Bone marrow (tissue), 2 donors: Measurements from ENCODE around the gene VIPR2.

Source experiments
- DNase-seq, 2 donors: peaks; one replicate each; lab custom pipeline; 2025; lab: John Stamatoyannopoulos, UW

Gene VIPR2

DNA sequence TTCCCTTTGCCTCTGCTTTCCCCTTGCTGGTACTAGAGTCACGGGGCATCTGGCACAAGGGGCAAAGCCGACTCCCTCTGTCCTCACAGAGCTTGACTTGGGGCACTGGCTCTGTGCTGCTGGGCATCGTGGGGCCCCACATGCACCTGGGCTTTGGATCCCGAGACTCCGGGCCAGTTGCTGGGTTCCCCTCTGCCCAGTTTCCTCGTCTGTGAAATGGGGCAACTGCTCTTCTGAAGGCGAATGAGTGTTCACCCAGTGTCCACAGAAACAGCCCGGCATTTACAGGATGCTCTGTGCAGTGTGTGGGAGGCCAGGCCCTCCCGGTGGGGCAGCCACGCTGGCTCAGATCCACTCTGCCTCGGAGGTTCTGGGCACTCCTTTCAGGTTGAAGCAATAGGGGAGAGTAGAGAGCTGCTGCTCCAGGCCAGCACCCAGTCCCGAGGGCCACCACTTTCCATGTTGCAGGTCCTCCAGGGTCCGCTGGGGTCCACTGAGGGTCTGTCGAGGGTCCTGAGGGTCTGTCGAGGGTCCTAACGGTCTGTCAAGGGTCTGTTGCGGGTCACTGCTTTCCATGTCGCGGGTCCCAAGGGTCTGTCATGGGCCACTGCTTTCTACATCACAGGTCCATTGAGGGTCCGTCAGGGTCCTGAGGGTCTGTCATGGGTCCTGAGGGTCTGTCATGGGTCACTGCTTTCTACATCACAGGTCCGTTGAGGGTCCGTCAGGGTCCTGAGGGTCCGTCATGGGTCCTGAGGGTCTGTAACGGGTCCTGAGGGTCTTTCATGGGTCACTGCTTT, 103.6 kb downstream of the VIPR2 start:
- DNase-seq: no peak

DNA sequence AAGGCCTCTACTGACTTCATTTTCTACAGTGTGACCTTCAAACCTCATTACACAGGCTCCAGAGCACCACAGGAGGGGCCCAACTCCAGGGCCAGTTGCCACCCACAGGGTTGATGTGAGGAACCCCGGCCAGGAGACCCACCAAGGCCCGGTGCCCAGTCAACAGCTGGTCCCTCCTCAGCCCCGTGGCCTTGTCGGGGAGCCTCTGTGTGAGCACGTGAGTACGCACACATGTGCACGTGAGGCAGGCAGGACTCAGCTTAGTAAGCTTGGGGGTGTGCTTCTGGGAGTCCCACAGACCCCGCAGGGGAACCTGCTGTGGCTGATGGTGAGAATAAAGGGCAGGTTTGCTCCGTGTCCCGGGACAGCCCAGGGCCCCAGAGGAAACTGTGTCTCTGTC, 104.5 kb downstream of the VIPR2 start:
- no peak for DNase-seq

DNA sequence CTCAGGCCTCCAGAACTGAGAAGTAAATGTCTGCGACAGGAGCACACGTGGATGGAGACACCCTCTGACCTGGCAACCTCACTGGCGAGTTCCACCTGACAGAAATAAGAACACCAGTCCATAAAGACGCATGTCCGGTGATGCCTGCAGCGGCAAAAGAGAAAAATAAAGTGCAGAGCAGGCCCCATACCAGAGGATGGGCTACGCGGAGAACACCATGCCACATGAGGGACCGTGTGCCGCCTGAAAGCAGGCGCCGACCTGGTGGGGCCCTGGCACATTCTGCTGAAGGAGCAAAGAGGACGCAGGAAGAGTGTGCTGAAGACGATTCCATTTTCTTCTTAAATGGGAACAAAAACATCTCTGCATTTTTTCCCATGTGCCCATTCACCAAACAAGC, 105.0 kb downstream of the VIPR2 start:
- DNase-seq: no peak

DNA sequence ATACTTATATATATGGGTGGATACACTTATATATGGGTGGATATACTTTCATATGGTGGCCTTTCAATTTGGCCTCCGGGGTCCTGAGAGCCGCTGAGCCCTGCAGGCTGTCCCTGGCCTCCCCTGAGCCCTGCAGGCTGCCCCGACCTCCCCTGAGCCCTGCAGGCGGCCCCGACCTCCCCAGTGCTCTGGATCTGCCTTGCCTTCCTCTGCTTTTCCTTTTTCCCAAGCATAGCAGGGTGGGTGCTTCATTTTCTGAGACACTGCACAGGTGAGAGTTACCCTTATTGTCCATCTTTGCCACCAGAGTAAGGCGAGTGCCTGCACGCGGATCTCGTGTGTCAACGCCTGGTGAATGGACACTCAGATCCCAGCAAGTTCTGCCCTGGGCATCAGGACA, 106.6 kb downstream of the VIPR2 start:
- no peak for DNase-seq

DNA sequence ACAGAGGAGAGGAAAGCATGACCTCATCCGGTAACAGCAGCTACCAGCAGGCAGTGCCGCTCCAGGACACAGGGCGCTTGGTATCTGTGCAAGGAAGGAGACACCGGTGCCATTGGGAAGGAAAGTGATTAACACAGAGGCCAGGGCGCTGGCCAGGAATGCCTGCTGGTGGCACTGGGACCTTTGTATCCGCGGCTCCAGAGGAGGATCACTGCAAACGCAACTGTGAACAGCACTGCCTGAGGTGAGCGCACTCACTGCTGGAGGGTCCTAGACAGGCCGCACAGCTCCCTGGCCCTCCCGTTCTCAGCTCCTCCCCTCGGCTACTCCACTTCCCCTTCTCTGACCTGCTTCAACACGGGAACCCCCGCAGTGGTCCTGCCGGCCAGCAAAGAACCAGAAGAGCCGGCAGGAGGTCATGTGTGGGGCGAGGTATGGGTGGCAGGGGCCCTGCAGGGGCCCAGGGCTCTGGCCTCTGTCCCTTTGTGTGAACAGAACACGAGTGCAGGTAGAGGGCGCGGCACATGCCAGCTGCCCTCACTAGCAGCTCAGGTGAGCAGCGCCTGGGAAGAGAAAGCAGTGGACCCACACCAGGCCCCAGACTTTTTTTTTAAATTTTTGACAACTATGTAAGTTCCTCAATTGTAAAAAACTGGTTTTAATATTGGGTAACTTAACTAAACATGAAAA, 107.6 kb downstream of the VIPR2 start:
- no peak for DNase-seq

DNA sequence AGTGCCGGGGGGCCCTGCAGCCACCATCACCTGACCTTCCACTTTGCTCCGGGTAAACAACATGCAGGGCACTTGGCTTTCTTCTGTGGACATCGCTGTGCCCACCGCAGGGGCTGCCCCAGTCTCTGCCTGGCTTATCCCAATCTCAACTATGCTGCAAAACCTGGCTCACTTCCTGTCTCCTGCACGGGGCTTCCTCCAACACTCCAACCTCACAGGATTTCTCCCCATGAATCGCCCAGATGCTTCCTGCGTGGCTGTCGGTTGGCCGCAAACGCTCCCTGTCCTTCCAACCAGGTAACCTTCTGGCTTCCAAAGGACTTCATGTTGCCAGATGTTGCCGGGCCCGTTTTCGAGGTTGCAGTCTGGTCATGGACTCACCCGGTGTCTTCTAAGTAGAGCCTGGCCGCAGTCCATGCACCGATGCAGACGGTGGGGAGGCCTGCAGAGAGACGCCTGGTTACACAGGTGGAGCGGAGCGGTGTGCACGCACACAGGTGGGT, 109.0 kb downstream of the VIPR2 start:
- DNase-seq: no peak

DNA sequence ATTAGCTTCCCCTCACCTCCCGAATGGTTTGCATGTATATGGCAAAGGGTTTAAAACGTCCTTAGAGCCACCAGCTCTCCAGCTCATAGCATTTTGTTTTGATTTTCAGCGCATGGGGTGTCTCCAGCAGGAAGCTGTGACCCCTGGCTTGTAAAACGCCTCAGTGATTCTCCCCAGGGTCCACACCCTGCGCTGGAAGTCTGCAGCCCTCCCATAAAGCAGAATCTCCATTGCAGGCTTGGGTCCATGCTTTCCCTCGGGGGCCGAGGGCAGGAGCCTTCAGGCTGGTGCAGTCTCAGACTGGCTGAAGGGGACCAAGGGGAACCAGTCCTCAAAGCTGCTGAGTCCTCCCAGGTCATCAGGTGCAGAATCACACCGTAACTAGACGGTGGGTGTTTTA, 109.7 kb downstream of the VIPR2 start:
- DNase-seq: no peak

DNA sequence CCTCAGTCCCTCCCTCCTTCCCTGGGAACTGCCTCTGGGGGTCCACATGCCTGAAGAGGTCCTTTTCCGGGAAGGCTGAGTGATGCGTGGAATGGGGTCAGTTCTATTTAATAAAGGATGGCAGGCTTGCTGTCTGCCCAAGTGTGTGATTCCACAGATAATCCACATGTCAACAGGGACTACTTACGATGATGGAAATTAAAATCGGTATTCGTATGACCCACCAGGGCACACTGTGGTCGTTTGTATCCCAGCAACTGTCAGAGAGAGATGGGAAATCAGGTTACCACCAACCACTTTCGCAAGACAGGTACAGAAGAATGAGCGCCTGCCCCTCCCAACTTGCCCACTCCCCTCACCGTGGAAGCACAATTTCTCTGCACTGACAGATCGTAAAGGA, 110.3 kb downstream of the VIPR2 start:
- DNase-seq: no peak

DNA sequence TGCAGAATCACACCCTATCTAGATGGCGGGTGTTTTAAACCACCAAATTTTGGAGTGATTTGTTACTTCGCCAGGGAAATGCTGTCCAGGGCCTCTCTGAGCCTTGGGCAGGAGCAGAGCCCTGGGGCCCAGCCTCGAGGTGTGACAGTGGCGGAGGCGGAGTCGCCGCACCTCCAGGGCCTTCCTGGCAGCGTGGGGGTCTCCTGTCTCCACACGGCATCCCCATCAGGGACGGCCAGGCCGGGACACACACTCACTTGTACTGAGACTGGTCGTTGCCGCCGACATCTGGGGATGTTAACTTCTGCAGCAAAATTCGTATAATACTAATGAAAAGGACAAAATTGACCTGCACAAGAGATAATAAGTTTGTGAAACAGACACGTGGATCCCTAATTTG, 110.7 kb downstream of the VIPR2 start:
- no peak for DNase-seq

DNA sequence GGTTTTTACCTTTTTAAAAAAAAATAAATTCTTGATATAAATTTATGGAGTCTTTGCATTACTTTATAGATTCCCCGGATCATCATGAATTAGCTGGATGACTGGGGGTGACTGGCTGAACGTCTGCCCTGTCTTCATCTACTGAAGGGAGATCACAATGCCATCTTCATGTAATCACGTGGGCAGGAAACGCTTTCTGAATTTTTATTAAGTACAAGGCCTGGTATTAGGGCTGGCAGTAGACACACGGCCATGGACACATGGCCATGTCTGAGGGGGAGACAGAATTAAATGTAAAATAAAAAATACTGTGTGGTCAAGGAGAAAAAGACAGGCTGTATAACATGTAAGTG, 111.2 kb downstream of the VIPR2 start:
- no peak for DNase-seq

DNA sequence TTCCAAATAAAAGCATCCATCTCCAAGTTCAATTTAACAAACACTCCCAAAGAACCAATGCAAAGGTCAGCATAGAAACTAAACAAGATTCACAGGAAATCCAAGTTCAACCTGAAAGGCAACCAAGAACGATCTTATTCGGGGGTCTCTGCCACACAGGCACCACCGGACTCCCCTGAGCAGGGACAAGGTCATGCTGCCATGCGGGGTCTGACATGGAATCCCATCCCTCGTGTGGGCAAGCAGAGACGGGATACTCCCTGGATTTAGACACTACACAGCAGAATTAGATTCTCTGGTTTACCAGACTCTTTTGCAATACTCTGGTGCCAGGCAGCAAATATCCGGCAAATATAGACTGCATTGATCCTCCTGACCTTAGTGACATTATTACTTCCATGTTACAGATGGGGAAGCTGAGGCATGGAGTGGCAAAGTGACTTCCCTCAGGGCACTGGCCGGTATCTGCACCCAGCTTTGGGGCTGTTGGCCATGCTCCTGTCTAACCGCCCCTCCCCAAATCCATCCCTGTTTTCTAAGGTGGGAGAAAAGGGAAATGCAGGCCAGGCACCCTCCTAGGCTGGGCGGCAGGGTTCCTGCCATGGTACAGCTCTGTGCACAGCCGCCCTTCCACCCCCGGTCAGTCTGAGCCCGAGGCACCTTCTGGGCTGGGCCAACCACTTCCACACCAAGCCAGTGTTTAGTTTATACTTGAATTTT, 111.8 kb downstream of the VIPR2 start:
- DNase-seq: no peak

DNA sequence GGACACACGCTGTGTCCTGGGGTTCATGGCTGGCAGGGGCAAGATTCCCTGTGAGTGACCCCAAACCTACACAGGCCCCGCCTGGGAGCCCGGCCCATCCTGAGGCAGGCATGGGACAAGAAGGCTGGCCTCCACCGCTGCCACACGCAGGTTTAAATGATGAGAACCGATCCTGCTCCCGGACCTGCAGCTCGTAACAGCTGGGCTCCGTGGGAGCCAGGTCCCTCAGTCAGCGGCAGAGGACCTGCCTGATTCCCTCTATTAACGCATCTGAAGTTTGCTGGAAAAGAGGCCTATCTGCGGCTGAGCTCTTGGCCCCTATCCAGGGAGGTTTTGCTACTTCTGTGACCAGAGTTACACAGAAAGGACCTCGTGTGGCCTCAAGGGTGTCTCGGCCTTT, 112.3 kb downstream of the VIPR2 start:
- DNase-seq: no peak

DNA sequence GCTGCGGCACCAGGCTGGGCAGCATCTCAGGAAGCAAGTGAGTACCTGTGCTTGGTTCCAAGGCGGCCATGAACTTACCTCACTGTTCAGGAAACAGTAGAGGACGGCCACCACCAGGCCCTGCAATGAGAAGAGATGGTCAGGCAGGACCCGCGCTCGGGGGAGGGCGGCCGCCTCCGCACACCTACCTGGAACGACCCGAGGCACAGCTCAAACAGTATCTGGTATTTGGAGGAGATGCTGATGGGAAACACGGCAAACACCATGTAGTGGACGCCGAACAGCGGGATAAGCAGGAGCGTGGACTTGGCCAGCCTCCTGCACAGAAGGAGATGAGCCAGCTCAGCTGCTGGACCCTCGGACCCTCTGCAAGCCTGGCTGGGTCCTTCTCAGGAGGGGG, 112.9 kb downstream of the VIPR2 start:
- no peak for DNase-seq

DNA sequence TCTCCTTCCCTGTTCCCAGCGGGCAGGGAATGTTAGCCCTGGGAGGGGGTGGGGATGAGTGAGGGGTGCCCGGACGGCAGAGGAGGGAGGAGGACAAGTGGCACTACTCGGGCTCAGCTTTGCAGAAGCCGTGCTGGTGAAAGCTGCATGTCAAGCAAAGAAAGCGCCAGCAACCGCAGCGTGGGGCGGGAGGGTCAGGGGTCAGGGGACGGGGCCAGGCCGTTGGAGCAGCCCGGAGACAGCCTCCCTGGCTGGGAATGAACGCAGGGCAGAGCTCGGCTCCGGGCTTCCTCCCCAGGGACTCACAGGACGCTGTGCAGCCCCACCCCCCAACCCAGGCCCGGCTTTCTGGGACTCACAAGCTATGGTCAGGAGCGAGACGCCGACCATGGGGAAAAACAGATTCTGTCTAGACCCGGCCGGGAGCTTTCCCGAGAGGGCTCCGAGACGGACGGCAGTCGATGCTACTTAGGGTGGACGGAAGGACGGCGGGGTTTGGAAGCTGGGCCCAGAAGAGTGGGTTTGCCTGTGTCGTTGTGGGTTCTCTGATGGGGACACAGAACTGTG, 113.4 kb downstream of the VIPR2 start:
- no peak for DNase-seq

DNA sequence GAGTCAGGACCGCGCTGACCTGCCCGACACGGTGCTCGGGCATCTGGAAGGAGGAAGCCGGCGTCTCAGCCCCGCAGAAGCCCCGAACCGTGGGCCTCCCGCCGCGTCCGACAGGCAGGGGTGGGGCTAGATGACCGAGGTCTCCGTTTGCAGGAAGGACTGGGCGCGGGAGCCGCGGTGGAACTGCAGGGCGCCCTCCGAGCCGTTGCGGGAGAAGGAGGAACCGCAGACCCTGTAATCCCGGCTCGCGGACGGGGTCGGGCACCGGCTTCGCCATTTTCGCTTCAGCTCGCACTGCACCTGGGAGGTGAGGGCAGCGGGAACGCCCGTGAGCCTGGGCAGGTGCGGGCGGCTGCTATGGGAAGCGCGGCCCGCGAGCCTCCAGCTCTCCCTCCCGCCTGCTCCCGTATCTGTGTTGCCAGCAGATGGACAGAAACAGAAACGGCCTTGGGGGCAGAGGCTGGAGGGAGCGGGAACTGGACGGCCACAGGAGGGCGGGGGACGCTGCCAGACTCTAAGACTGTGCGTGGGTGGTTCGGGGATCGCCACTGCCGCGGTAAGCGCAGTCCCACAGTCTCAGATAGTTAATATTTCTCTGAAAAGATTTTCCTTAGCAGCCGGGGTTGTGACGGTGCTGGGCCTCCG, 114.1 kb downstream of the VIPR2 start:
- no peak for DNase-seq

DNA sequence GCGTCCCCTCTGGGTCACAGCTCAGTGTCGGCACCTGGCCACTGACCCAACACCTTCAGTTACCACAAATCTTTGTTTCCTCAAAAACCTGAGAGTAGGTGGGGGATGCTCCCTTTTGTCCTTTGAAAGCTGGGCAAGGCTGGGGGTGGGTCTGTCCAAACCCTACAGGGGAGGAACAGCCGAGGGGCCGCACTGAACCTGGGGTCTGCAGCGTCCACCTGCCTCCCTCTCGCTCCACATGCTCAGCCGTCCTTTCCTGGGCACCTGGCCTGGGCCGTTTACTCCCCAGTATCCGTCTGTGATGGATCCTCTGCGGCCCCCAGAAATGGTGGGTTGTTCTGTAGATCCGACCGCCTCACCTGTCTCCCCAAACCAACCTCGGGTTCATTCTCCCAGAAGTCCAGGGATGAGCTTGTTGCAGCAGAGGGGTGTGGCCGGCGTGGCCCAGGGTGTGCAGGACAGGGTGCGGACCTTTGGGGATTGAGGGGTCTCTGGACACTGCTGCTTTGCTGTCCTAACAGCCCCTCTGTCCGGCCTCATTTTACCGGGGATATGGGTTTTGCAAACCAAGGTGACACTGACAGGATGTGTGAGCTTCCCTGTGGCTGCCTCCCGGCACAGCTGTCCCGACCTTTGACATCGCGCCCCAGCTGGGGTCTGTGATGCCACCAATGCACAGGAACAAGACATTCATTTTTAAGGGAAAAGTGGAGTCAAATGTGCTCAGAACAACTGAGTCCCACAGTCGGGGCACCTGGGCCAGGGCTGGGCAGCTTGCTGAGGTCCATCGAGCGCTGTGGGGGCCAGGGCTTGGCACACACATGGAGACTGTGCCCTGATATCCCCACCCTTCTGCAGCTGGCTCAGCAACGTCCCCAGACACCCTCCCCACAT, 115.9 kb downstream of the VIPR2 start:
- DNase-seq: no peak

DNA sequence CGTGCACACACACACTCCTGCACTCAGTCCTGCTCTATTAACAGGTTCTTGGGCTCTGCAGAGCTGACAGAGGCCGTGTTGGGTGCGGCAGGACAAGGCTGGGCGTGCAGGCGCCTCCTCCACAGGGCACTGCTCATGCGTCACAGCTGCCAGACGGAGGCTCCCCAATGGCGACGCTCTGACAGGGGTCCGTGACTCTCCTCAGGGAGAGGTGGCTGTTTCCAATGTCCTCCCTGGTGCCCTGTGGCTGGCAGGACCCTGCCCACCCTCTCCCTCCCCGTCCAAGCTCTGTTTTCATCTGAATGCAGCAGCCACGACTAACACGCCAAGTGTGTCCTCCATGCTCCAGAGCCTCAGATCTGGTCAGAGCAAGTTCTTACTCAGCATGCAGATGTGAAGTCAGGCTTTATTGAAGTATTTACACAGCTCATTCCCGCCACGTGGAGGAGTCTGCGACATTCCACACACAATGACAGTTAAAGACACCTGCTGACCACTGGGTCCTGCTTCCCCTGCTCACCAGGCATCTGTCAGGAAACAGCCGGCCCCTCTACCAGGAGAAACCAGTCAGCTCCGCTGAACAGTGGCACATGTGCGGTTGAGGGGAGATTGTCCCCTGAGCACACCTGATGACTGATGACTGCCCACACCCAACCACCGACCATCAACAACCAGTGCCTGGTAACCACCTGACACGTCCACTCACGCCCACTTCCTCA, 116.7 kb downstream of the VIPR2 start:
- DNase-seq: no peak

DNA sequence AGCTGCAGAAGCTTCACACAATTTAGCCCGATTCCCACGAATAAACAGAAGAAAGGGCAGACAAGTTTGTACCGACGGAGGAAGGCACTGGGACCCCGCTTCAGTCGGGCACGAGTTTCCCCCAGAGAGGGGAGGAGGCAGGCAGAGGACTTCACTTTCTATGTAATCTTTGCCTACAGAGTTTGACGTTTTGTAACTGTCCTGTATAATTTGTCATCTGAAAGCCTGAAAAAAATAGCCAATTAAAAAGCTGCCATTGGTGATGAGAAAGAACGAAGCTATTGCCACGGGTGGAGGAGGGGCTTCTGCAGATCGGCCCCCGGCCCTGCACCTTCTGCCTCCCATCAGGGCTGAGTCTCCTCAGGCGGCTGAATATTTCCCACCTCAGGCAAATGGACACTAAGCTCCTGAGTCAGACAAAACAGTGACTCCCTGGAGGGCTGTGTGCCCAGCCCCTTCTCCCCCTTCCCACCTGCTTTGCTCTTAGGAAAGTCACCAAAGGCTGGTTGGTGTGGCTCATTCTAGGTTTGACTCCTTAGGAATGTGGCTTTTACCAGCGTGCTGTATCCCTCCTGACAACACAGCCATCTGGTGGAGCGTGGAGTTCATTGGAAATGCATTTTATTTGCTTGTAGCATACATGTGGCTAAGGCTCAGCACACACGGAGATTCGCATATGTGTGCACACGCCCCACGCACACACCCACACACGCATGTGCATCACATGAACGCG, 117.4 kb downstream of the VIPR2 start:
- no peak for DNase-seq

DNA sequence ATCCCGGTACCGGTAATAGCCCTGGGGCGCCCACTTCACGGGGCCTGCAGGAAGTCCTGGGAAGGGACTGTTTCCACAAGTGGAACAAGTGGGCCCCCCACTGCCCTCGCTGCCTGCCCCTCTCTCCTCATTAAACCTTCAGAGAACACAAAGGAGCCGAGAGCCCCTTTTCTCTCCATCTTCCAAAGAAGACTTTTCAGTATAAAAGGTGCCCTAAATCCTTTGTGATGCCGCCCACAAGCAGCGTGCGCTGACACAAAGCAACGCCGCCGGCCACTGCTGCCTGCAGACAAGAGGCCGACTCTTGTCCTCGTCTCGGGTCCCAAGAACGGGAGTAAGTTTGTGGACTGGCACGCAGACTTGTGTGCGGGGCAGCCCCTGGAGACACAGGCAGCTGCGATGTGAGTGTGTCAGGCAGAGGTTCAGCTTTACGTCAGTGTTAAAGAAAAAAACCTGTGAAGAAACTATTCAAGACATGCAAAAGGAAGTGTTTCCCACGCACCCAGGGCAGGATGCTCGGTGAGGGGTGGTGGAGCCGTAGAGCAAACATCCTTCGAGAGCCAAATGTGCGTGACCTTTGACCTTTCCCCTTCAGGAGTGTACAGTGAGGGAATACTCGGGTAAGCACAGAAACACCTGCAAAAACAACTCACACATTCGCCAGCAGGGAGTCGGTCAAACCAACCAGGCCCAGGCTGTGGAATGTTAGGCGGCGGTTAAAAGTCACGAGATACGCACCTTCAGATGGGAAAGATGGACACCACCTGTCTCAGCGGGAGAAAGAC, 118.2 kb downstream of the VIPR2 start:
- no peak for DNase-seq
